Tibial artery (tissue), 4 donors: ENCODE data around the gene PTPRA.

Source experiments
- DNase-seq, 2 donors: peaks; one replicate each; pipeline ENCODE4 v3.0.0-alpha.2; 2019
- H3K27ac ChIP-seq, 2 donors: fragments of 200-600 bp; sonication (generic) in 1 of 2; 1 replicate in 1 of 2; 2 replicates in 1 of 2; pipeline ENCODE4 v1.5.1; 2018 to 2019; ENCODE audit warnings: mild to moderate bottlenecking in 1 of 2
- H3K27me3 ChIP-seq, 2 donors: fragments of 200-600 bp; sonication (generic) in 1 of 2; one replicate each; pipeline versions ENCODE4 v1.5.1 to v1.6.0; 2016 to 2019
- H3K36me3 ChIP-seq, 3 donors: fragments of 200-600 bp; sonication (generic) in 2 of 3; one replicate each; pipeline ENCODE4 v1.5.1; 2016 to 2019; ENCODE audit warnings: mild to moderate bottlenecking in 2 of 3
- H3K4me1 ChIP-seq, 4 donors: fragments of 200-600 bp; sonication (generic) in 2 of 4; 1 replicate in 3 of 4; 2 replicates in 1 of 4; pipeline ENCODE4 v1.5.1; 2016 to 2019
- H3K4me3 ChIP-seq, 2 donors: fragments of 200-600 bp; sonication (generic) in 1 of 2; 1 replicate in 1 of 2; 2 replicates in 1 of 2; pipeline ENCODE4 v1.5.1; 2018 to 2019; ENCODE audit warnings: mild to moderate bottlenecking in 2 of 2
- H3K9me3 ChIP-seq, 3 donors: fragments of 200-600 bp; sonication (generic) in 1 of 3; one replicate each; pipeline ENCODE4 v1.5.1; 2016 to 2019
- CTCF ChIP-seq, 2 experiments: fragments of 200-600 bp in 1 of 2; fragments of 450-650 bp in 1 of 2; IDR thresholded peaks; one replicate each; pipeline ENCODE4 v1.5.1; 2017 to 2019; ENCODE audit warnings: antibody characterized with exemption in 2 of 2, mild to moderate bottlenecking in 1 of 2, moderate library complexity in 1 of 2
- intact Hi-C: fragments of 100-400 bp; cut with DNase I; formaldehyde crosslinking; loops from one replicate; pipeline ENCODE4 v1.15.0; 2023; ENCODE audit warnings: low total_unique reads

PTPRA gene

GRCh38 chr20:2899243-2899642 is 26.0 kb downstream of the PTPRA start:
- Histone ChIP-seq H3K4me3 (no peak overlapping the region), H3K27ac (no peak overlapping the region), H3K9me3 (no peaks in the 10 kb centered on the region), H3K27me3 (no peaks in the 10 kb centered on the region), H3K36me3 (no peaks in the 10 kb centered on the region), H3K4me1 (peaks cover 0 to 16% (median 0%) of the 10 kb centered on the region in 4 donors)
- intact Hi-C loops, result no loop called here
- no peak for DNase-seq
- no peak for TF ChIP-seq CTCF (IDR thresholded peaks at IDR 0.05)

GRCh38 chr20:2900845-2901592 is 27.7 kb downstream of the PTPRA start:
- H3K4me3 ChIP-seq, result no peak overlapping the region
- DNase-seq, result no peak

GRCh38 chr20:2902291-2902690 is 29.0 kb downstream of the PTPRA start:
- intact Hi-C loops, result no loop called here
- no peaks in the 10 kb centered on the region for H3K9me3 ChIP-seq
- no peak overlapping the region for H3K27ac ChIP-seq
- no peak for DNase-seq
- peaks cover 0 to 18% (median 0%) of the 10 kb centered on the region in 4 donors for H3K4me1 ChIP-seq
- no peaks in the 10 kb centered on the region for H3K36me3 ChIP-seq
- no peak overlapping the region for H3K4me3 ChIP-seq
- no peak for TF ChIP-seq CTCF (IDR thresholded peaks at IDR 0.05)
- H3K27me3 ChIP-seq, result no peaks in the 10 kb centered on the region

More at GRCh38 chr20:2900845-2901592, 27.7 kb downstream of the PTPRA start:
- no peaks in the 10 kb centered on the region for H3K27me3 ChIP-seq
- H3K36me3 ChIP-seq, result no peaks in the 10 kb centered on the region
- H3K4me1 ChIP-seq, result peaks cover 0 to 16% (median 0%) of the 10 kb centered on the region in 4 donors
- TF ChIP-seq CTCF (IDR thresholded peaks at IDR 0.05), result no peak
- H3K27ac ChIP-seq, result no peak overlapping the region
- H3K9me3 ChIP-seq, result no peaks in the 10 kb centered on the region
- intact Hi-C loops, result no loop called here

- no peak for DNase-seq
- Histone ChIP-seq H3K4me1 (peaks cover 0 to 21% (median 0%) of the 10 kb centered on the region in 4 donors), H3K4me3 (no peak overlapping the region), H3K9me3 (no peaks in the 10 kb centered on the region), H3K36me3 (no peaks in the 10 kb centered on the region), H3K27me3 (no peaks in the 10 kb centered on the region), H3K27ac (no peak overlapping the region)
- intact Hi-C loops, result no loop called here
- no peak for TF ChIP-seq CTCF (IDR thresholded peaks at IDR 0.05)
Observed at GRCh38 chr20:2902818-2903217, 29.5 kb downstream of the PTPRA start.

GRCh38 chr20:2903686-2904085 is 30.4 kb downstream of the PTPRA start:
- no peak overlapping the region for H3K4me3 ChIP-seq
- DNase-seq, result no peak
- no peaks in the 10 kb centered on the region for H3K36me3 ChIP-seq
- TF ChIP-seq CTCF (IDR thresholded peaks at IDR 0.05), result no peak
- intact Hi-C loops, result no loop called here
- no peaks in the 10 kb centered on the region for H3K9me3 ChIP-seq
- no peaks in the 10 kb centered on the region for H3K27me3 ChIP-seq
- H3K4me1 ChIP-seq, result peaks cover 0 to 21% (median 0%) of the 10 kb centered on the region in 4 donors
- no peak overlapping the region for H3K27ac ChIP-seq
